Renal cortical epithelial cell (primary cell): ENCODE data around the gene IGSF21. TPM values are rescaled to one million over a fixed set of nuclear protein-coding genes. Genes with fewer than 3 reads are reported as not detected.
"Not testable (repeated sequence)": the region's sequence is repeated elsewhere in the genome, so short reads cannot be mapped to it uniquely, and the experiment has no call there.

Experiments
- DNase-seq: peaks from one replicate; pipeline ENCODE4 v3.0.0-alpha.2; 2011; ENCODE audit warnings: low read depth
- total RNA-seq: library from RNA; depleted of rRNA; stranded (reverse); fragments of >200 nt; gene quantifications from 2 replicates; pipeline ENCODE4 v1.2.3, GENCODE V29; 2014

IGSF21 gene
- total RNA-seq, 1 donor from 2014 or later = not detected

DNA sequence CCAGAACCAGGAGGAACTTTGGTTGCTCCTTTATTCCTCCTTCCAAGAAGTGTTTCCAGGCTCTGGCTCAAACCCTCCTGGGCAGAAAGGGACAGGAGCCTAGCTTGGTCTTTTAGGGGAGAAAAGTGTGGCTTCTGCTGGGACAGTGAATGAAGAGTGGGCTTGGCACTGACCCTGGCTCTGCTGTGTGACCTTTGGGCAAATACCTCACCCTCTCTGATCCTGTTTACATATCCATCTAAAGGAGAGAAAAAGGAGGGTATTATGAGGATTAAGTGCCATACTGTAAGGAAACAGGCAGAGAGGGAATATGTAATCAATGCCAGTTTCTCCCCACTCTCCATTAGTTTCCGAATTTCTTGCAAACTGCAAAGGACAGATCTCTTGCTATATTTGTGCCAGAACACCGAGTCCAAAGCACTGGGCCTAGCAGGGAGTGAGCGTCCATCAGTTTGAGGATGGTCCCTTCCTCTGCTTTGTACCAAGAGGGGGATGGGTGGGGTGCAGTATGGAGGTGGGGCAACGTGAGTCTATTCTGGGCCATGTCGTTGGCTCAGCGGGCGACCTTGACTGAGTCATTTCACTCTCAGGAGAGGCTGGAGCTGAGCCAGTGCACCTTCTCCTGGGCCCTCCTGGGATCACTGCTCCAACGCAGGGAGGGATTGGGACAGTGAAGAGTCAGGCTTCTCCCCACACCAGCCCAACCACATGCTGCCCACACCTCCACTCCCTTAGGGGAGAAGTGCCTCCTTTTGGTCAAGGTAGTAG lies 38.4 kb downstream of the IGSF21 start:
- no peak for DNase-seq

DNA sequence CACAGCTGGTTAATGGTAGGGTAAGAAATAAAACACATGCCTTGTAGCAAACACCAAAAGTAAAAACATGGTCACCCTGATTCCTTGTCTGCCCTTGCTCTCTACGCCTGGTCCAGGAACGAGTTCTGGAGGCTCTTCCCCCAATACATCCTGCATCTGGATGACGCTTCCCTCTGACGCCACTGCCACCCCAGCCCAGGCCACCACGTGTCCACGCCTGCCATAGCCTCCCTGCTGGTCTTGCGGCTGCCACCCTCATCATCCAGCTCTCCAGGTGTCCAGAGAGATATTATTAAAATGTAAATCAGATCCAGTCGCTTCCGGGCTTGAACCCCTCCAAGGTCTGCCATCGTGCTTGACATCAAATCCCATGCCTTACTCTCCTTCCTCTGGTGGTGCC lies 39.3 kb downstream of the IGSF21 start:
- DNase-seq = no peak

DNA sequence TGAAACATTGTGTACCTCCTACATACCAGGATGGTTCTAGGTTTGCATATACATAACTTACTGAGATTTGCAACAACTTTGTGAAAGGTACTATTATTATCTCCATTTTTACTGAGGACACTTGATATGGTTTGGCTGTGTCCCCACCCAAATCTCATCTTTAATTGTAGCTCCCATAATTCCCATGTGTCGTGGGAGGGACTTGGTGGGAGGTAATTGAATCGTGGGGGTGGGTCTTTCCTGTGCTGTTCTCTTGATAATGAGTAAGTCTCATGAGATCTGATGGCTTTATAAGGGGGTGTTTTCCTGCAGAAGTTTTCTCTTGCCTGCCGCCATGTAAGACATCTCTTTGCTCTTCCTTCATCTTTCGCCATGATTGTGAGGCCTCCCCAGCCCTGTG lies 40.1 kb downstream of the IGSF21 start:
- DNase-seq = no peak

DNA sequence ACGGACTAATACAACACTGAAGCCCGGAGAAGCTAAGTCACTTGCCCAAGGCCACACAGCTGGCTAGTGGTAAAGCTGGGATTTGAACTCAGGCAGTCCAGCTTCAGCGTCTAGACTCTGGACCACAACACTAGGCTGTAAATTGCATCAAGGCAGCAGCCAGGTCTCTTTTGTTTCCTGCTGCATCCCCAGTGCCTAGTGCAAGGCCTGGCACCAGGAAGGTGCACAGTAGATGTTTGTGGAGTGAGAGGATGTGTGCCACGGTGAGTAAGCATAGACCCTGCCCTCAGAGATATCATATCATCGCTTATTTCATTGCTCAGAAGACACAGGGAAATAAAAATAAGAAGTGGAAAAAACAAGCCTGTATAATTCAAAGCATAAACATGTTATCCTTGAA lies 40.9 kb downstream of the IGSF21 start:
- no peak for DNase-seq

DNA sequence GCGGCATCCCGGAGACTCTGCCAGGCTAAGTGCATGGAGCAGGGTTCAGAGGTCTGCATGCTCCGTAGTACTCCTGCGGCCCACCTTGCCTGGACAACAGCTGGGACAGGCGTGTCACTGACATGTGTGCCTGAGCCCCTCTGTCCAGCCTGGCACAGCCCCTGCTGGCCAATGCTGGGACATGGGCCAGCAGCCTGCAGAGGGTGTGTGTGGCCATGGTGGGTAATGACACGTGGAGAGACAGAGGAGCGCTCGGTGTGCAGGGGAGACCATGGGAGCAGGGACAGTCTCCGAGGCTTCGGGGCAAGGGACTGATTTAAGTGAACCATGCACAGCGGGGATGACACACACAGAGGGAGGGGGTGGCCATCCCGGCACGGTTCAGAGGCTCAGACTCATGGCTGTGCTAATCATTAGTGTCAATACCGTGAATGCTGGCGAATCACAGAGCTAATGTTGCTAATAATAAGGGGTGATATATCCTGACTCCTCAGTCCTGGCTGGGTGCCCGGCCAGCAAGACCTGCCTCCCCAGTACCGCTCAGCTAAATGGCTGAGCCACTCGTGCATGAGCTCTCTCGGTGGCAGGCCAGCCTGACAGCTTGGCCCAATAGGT lies 41.5 kb downstream of the IGSF21 start:
- DNase-seq = peak; percentile 57

DNA sequence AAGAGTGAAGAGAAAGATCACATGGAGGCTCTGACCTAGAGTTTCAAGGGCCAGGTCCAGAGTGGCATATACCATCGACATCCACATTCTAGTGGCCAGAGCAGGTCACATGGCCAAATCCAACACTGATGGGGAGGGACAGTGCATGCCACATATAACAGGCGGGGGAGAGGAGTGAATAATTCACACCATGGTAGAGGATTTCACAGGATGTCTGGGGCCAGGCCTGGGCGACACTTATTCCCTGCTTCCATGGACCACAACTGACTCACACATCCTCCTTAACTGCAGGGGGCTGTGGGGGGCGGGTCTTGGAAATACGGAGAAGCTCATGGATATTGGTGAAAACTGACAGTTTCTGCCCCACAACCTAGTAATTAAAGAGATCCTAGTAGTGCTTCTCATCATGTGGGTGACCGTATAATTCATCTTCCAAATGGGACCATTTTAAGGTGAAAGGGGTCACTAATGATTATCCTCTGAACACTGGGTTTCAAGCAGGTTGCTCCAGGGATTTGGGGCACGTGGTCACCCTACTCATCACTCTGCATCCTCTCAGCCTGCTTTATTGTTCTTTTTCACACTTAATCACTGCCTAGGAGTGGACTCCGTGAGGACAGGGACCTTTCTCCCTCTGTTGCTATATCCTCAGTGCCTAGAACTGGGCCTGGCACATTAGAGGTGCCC lies 44.0 kb downstream of the IGSF21 start:
- DNase-seq = no peak

DNA sequence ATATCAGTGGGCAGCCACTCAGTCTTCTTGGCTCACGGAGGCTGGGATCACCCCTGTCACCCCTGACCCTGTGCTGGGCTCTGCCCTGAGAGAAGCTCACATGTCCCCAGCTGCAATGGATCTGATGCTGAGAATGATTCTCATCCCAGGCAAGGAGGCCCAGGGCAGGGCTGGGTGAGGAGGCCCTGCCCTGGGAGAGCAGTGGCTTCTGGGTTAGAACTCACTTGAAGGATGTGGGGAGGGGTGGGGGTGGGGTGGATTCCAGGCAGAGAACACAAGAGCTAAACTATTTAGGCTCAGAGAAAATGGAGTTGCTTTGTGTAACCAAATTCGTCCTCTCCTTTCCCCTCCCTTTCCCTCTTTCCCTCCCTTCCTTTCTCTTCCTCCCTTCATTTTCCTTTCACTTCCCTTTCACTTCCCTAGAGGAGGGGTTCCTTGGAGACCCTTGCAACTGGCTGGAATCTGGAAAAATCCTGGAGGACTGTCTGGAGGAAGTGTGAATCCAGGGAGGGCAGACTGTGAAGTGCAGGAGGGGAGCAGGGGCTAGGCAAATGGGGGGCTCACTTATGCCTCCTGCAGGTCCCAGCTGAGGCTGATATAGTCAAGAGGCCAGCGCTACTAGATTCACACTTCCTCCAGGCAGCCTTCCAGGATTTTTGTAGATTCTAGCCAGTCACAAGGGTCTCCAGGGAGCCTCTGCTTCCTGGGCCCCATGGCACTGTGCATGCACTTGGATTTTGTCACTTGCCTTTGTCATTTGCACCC lies 47.0 kb downstream of the IGSF21 start:
- DNase-seq = no peak

DNA sequence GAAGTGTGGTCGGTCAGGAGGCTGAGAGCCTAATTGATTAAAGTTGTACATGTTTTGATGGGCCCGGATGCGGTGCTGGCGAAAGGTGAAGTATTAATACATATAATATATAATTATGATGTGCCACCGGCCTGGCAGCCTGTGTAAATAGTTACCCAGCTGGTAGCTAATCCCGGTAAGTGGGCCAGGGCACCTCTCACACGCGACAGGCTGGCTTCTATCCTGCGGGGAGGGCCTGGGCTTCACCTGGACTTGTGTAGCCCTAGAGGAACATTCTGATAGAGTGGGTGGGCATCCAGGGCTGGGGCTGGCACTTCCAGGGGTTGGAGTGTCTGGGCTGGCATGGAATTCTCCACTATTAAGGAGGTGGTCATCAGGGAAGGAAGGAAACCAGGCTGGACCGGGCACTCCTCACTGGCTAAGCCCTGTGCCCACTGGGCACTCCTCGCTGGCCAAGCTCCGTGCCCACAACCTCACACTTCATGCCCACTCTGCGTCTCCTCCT lies 48.3 kb downstream of the IGSF21 start:
- DNase-seq = no peak

DNA sequence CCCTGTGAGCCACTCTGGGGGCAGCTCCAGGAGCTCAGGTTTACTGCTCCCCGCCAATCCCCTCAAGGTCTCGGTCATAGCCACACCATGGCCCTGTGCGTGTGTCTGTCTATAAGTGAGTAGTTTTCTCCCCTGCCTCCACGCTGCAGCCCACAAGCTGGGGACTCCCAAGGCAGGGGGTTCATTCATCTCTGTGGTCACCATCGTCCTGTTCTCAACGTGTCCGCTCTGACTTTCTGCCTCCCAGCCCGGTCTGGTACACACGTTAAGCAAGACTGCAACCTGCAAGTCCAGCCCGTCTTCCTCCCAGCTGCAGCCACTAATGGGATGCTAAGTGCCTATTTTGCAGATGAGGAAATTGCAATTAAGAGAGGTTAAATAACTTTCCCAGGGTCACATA lies 49.8 kb downstream of the IGSF21 start:
- DNase-seq = no peak

DNA sequence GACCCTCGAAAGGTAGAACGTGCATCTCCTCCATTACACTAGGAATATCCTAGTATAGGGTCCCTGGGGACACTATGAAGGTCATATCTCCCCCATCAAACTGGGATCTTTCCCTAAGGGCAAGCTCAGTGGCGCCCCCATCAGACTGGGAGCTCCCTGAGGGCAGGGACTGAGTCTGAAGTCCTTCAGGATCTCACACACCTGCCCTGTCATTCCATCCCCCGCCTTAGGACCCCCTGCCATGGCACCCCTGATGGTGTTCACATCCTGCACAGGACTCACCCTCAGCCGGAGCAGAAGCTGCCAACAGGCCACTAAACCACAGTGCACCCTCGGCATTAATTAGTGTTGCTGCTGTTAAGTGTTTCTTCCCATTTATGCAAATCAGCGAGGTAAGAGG lies 50.4 kb downstream of the IGSF21 start:
- DNase-seq = no peak

DNA sequence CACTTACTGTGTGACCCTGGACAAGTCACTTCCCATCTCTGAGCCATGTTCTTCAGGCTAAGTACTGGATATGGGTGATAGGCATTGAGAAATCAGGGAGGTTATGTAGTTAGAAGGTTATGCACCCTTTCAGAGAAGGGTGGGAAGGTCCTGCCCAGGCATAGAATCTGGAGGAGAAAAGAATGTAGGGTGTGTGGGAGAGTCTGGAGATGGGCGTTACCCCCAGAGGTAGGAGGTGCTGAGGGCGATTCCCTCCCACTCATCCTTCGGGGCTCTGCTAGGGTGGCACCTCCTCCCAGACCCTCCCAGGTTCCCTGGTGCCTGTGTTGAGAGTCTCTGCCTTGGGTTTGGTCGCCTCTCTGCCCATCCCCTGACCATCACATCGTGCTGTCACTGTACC lies 51.1 kb downstream of the IGSF21 start:
- no peak for DNase-seq

DNA sequence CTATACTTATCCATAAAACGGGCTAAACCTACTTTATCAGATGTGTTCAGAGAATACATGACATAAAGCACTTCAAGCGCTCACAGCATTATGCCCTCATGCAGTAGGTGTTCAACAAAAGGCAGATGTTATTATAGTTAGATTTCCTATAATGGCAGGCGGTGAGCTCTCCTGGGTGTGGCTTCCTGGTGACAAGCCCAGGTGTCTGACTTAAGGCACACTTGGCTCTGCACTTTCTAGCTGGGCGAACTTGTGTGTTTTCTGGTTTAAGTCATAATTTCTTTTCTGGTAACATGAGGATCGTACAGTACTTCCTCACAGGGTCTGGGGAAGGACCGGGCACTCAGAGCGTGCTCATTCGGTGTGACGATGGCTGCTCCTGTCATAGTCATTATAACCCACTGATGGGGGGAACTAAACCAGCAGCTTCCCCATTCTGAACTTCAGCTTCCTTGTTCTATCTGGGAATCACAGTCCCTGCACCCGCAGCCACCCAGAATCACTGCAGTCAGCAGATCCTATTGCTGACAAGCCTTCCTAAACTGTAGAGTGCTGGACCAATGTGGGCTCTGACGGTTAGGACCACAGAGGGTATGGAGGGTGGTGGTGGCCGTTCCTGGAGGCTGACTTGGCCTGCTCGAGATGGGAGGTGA lies 52.8 kb downstream of the IGSF21 start:
- DNase-seq = no peak

DNA sequence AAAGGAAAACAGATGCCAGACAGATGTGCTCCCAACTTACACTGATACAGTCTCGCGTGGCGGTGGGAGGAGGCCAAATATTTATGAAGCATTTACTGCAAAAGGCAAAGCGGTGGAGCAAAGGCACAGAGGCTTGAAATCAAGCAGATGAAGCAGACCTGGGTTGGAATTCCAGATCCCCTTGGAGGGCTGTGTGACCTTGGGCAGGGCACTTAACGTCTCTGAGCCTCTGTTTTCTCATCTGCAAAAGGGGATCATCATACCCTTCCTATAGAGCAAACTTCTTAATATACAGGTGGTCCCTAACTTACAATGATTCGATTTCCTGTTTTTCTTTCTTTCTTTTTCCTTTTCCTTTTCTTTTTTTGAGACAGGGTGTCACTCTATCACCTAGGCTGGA lies 54.1 kb downstream of the IGSF21 start:
- no peak for DNase-seq

DNA sequence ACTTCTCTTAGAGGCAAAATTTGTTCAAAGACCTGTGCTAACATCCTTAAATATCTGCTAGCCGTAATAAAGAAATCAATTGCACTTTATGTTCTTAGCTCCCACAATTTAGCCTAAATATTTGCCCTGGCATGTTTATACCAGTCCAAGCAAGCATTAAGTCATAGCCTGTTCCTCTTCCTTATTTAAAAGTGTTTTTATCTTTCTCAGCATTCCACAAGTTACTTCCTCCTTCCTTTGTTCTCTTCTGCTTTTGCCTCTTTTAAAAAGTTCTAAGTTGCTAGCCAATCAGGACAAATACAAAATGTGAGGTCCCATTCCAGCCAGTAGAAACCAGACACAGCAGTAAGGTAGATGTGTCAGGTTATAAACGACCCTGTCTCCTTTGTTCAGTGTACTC lies 58.0 kb downstream of the IGSF21 start:
- DNase-seq = not testable (repeated sequence)

DNA sequence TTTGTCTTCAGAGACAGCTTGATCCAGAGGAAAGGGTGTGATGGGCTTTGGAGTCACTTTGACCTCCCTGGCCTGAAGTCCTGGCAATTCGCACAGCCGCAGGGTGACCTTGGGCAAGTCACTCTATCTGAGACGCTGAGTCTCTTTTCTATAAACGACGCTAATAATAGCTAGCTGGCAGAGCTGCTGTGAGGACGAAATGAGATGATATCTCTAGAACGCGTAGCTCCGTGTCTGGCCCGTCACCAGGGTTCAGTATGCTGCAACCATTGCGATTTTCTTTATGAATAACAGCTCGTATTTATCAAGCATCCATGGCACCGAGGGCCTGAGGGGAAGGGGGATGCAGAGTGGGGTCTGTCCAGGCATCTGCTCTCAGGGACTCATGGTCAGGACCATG lies 58.7 kb downstream of the IGSF21 start:
- no peak for DNase-seq

DNA sequence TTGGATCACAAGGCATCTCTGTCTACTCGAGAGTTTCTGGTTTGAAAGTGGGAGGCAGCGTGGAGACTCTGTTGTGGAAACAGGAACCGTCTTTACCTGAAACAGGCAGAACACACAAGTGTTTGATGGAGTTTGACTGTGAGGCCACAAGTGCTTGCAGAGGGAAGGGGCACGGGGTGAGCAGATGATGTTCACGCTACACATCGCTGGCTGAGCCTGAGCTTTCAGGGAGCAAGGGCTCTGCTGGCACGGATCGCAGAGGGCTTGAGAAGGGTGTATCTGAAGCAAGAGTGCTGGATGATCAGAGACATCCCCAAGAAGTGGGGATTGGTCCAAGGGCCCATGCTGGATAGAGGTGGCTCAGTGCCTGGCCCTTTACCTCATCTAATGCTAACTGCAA lies 59.3 kb downstream of the IGSF21 start:
- no peak for DNase-seq

DNA sequence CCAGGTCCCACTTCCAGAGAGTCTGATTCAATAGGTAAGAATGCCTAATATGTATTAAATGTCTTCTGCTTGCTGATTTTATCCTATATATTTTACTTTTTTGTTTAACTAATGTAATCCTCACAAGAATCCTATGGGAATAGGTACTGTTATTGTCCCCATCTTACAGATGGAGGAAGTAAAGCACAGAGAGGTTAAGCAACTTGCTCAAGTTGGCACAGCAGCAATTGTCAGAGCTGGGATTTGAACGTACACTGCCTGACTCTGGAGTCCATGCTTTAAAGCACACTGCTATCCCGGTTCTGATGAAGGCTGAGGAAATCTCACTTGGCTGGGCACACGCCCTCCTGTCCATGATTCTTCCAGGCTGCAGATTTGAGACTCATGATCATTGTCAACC lies 62.8 kb downstream of the IGSF21 start:
- no peak for DNase-seq

DNA sequence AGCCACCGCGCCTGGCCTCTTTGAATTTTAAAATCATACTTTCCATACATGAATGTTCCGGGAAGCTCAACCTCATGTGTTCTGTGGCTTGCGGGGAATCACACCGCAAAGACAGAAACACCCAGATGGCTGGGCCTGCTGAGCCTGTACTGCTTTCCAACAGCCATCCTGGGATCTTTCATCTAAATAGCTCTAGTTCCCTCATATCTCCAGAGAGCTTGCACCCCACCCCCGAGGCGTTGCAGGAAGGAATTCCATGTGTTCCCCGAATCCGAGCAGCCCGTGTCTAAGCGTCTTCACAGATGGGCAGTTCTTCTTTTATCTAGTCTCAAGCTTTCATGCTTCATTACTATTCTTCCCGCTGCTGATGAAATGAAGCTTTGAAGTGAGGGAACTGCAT lies 66.4 kb downstream of the IGSF21 start:
- no peak for DNase-seq

DNA sequence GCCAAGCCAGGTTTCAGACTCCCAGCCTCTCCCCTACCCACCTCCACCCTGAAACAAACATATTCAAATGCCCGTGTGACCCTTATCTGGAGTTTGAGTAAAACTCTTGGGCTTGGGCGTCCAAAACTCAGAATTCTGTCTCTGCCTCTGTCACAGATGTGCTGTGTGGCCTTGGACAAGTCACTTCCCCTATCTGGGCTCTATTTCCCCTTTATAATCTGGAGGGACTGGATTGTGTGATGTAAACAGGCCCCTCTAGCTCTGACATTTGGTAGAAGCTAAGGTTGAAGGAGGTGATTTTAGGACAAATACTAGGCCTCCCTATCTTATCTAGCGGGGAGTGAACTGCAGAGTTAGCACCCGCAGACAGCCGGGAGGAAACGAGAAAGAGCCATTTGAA lies 67.5 kb downstream of the IGSF21 start:
- no peak for DNase-seq

DNA sequence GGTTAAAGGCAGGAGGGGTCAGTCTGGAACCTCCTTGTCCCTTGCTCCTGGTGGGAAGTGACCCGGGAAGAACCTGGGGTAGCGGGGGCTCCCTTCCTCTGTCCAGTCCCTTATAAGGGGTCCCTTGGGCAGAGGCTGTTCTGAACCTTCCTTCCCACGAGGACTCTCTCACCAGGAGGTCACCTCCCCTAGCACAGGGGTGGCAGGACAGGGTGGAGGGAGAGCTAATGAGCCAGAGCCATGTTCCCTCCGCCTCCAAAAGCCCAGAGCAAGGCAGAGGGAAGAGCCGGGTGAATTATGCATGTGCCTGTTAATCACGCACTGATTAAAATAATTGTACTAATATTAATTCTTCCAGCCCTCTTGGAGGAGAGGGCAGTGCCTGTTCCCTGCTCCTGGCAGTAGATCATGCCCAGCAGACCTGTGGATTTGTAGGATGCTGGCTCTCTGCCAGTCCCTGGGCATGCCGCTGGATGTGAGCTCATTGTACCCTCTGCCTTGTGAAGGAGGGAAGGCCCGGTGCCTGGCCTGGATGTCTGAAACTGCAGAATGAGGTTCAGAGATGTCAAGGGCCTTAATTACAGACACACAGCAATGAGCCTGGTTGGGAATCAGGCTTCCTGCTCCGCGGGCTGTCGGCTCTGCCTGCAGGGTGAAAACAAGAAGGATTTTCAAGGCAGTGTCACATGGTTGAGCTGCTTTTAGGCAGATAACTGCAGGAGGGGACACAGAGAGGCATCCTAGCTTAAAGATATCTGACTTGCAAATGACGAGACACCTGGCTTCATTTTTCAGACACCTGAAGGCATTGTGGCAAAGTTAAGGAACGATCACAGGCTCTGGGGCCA lies 68.2 kb downstream of the IGSF21 start:
- no peak for DNase-seq

DNA sequence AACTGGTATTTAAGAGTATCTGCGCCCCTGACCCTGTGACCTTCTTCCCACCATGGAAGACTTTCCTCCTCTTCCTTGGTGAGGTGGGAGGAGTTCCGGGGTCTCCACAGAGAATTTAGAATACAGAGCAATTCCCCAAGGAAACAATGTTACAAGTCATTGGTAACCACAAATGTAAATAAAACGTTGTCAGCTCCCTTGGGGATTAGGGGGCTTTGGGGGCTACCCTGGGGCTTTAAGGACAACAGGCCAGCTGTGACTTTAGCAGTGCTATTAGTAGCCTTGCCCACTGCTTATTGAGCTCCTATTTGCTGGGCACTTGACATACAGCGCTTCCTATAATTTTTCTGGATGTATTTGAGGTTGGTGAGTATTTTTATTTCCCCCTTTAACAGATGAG lies 69.0 kb downstream of the IGSF21 start:
- DNase-seq = no peak
